ENCODE measurements around the gene FTO.

The FTO gene

GRCh38 chr16:53781023-53781605, 77.2 kb downstream of the FTO start:
- DNase-seq (ENCODE audit: low read depth in 2 of 3, low spot score in 1 of 3): no peak

GRCh38 chr16:53782148-53782547, 78.2 kb downstream of the FTO start:
- DNase-seq (ENCODE audit: low read depth in 2 of 3, low spot score in 1 of 3): no peak

GRCh38 chr16:53784291-53784690, 80.3 kb downstream of the FTO start:
- DNase-seq (ENCODE audit: low read depth in 2 of 3, low spot score in 1 of 3): no peak

GRCh38 chr16:53785044-53785443, 81.1 kb downstream of the FTO start:
- DNase-seq (ENCODE audit: low read depth in 2 of 3, low spot score in 1 of 3): no peak

GRCh38 chr16:53785916-53786315, 82.0 kb downstream of the FTO start:
- no peak for DNase-seq (ENCODE audit: low read depth in 2 of 3, low spot score in 1 of 3)

GRCh38 chr16:53787423-53787822, 83.5 kb downstream of the FTO start:
- no peak for DNase-seq (ENCODE audit: low read depth in 2 of 3, low spot score in 1 of 3)

GRCh38 chr16:53789137-53789536, 85.2 kb downstream of the FTO start:
- no peak for DNase-seq (ENCODE audit: low read depth in 2 of 3, low spot score in 1 of 3)

- no peak for DNase-seq (ENCODE audit: low read depth in 2 of 3, low spot score in 1 of 3)
Observed at GRCh38 chr16:53792161-53792951, 88.4 kb downstream of the FTO start.

- no peak for DNase-seq (ENCODE audit: low read depth in 2 of 3, low spot score in 1 of 3)
Observed at GRCh38 chr16:53803451-53803850, 99.5 kb downstream of the FTO start.

GRCh38 chr16:53803998-53804397, 100.0 kb downstream of the FTO start:
- no peak for DNase-seq (ENCODE audit: low read depth in 2 of 3, low spot score in 1 of 3)

- no peak for DNase-seq (ENCODE audit: low read depth in 2 of 3, low spot score in 1 of 3)
Observed at GRCh38 chr16:53804467-53804866, 100.5 kb downstream of the FTO start.

- no peak for DNase-seq (ENCODE audit: low read depth in 2 of 3, low spot score in 1 of 3)
Observed at GRCh38 chr16:53805113-53805512, 101.2 kb downstream of the FTO start.

- DNase-seq (ENCODE audit: low read depth in 2 of 3, low spot score in 1 of 3): no peak
Observed at GRCh38 chr16:53805752-53806151, 101.8 kb downstream of the FTO start.

- no peak for DNase-seq (ENCODE audit: low read depth in 2 of 3, low spot score in 1 of 3)
Observed at GRCh38 chr16:53809088-53809932, 105.4 kb downstream of the FTO start.

- DNase-seq (ENCODE audit: low read depth in 2 of 3, low spot score in 1 of 3): no peak
Observed at GRCh38 chr16:53812914-53813313, 109.0 kb downstream of the FTO start.

GRCh38 chr16:53814801-53815200, 110.8 kb downstream of the FTO start:
- no peak for DNase-seq (ENCODE audit: low read depth in 2 of 3, low spot score in 1 of 3)

GRCh38 chr16:53816211-53816836, 112.4 kb downstream of the FTO start:
- no peak for DNase-seq (ENCODE audit: low read depth in 2 of 3, low spot score in 1 of 3)

- DNase-seq (ENCODE audit: low read depth in 2 of 3, low spot score in 1 of 3): no peak
Observed at GRCh38 chr16:53817117-53817755, 113.3 kb downstream of the FTO start.

GRCh38 chr16:53817812-53818550, 114.0 kb downstream of the FTO start:
- DNase-seq (ENCODE audit: low read depth in 2 of 3, low spot score in 1 of 3): no peak

GRCh38 chr16:53821487-53821886, 117.5 kb downstream of the FTO start:
- DNase-seq (ENCODE audit: low read depth in 2 of 3, low spot score in 1 of 3): no peak
